Stimulated activated CD4-positive, alpha-beta T cell treated with anti-CD3 and anti-CD28 coated beads, Interleukin-4, amount 100 ng/mL, for 24 hours (primary cell): ENCODE measurements around the gene TRIOBP.

ENCODE experiments used
- DNase-seq: peaks from one replicate; pipeline ENCODE4 v3.0.0-alpha.2; 2020

The TRIOBP gene

DNA sequence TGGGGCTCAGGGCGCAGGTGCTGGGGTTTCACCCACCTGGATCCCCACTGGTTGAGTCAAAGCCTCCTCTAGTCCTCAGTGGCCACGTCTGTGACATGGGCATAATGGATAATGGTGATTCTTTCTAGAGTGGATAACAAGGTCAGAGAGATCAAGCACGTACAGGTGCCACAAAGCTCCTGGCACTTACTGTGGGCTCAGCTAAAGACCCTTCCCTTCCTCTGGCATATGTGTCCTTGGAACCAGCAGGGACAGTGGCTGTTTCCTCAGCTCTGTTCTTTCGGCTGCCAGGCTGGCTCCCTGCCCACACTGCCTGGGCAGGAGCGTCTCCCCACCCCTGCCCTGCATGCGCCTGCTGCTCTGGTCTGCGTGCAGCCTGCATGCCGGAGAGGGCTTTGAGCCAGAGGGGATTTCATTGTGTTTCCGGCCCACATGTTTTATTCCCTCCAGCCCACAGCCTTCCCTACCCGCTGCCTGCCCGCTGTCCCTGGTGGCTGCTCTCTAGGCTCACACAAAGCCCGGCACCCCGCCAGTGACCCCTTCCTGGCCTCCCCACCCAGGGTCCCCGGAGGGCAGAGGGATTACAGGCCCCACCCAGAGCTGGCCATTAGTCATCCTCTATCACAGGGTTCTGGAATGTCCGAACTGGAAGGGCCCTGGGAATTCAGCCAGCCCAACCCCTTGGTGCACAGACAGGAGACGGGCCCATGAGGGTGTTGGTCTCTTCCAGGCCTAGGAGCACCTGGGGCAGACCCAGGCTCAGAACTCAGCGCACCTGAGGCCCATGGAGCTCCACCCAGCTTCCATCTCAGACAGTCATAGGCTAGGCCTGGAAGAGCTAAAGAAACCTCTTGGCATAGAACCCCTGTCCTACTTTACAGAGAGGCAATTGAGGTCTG, 55.6 kb downstream of the TRIOBP start:
- DNase-seq: no peak

DNA sequence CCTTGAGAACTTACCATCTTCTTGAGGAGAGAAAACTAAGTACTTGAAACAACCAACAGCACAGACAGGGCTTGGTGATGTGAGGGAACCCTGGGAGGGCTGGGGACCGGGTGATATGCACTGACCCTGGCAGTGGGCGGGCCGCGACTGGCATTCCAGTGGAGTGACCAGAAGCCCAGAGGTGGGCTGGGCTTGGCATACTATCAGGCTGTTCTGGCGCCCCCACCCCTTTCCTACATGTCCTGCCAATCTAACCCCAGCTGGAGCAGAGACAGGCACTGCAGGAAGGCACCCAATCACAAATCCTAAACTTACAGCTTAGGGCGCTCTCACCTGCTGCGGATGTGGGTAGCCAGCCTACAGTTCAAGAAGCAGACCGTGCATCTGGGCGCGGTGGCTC, 56.9 kb downstream of the TRIOBP start:
- DNase-seq: no peak

DNA sequence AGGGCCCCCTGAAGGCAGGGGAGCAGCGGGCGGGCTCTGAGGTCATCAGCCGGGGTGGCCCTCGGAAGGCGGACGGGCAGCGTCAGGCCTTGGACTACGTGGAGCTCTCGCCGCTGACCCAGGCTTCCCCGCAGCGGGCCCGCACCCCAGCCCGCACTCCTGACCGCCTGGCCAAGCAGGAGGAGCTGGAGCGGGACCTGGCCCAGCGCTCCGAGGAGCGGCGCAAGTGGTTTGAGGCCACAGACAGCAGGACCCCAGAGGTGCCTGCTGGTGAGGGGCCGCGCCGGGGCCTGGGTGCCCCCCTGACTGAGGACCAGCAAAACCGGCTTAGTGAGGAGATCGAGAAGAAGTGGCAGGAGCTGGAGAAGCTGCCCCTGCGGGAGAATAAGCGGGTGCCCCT, 60.8 kb downstream of the TRIOBP start:
- DNase-seq: no peak

DNA sequence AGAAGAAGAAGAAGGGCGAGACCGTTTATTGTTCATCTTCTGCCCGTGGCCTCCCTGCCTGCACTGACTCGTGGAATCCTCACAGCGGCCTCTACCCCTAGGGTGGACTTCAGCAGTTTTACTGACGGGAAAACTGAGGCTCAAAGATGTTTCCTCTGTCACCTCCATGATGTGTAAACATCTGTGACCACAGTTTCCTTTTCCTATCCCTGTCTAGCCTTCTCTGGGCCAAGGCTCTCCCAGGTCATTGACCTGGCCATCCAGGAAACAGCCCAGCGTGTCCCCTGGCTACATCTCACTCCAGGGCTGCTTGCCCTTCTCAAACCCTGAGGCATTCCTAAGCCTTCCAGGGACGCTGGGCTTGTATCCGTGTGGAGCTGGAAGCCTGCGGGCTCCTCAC, 61.8 kb downstream of the TRIOBP start:
- no peak for DNase-seq

DNA sequence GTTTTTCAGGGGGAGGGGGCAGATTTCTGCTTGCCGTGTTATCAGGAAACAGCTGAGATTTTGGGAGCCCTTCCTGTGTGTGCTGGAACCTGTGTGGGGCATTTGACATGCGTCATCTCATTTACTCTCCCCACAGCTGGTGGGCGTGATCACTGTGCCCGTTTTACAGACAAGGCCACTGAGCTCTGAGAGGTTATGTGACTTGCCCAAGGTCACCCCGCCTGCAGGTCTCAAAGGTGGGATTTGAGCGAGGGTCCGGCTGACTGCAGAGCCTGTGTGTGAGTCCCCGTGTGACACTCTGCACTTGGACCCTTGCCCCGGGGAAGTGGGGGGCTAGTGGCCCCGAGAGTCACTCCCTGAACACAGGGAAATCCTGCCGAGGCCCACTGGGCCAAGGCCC, 62.4 kb downstream of the TRIOBP start:
- no peak for DNase-seq

DNA sequence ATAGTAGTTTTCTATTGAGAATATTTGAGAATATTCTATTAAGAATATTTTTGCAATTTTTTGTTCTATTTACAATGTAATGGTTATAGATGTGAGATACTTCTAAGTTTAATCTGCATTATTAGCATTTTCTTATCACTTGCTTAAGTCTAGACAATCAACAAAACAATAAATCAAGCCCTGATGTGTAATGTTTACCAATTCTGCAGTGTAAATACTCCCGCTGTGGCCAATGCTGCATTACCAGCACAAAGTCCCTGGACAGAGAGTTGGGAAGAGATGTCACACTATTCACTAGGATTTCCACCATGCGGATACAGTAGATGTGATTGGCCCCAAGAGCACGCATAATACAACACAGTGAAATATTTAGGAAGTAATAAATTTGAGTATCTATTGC, 63.3 kb downstream of the TRIOBP start:
- DNase-seq: no peak

DNA sequence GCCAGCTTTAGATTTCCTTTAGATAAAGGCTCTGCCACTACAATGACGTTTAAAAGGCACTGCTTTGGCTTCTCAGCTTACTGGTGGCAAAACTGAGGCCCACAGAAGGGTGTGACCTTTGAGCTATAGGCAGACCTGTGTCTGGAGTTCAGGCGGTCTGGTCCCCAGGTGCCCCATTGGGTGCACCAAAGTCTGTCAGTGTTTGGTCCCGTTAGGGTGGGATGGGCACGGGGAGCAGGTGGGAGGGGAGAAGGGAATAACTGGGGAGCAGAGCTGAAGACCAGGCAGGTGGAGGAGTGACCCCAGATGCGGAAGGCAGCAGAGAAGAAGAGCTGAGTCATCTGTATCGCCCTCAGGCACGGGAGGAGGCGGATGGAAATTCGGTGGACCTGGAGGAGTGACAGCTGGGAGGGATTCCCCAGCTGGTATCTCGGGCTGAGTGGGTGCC, 65.6 kb downstream of the TRIOBP start:
- no peak for DNase-seq

DNA sequence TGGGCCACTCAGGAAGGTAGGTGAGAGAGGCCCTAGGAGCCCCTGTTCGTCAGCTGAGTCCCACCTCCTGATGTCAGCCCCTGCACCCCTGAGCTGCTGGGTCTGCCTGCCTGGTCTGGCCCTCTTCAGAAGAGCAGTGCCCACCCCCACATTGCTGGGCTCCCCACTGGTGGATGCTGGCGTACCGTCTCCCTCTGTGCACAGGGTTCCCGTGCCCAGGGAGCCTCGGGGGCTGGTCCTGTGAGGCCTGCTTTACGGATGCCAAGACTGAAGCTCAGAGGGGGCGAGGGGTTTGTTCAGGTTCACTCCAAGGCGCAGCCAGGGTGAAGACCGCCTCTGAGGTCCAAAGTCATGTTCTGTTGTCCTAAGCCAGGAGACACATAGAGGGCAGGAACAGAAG, 66.2 kb downstream of the TRIOBP start:
- no peak for DNase-seq

DNA sequence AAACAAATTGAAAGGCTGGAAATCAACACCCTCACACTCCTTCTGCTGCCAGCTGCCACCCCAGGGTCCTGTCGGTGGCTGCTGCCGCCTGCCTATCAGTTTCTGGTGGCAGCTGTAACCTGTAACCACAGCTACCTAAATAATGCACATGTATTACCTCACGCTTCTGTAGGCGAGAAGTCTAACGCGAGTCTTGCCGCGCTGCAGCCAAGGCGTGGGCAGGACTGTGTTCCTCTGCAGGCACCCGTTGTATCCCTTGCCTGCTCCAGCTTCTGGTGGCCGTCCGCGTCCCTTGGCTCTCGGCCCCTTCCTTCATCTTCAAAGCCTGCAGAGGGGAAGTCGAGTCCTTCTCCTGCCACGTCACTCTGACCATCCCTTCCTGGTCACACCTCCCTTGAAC, 66.8 kb downstream of the TRIOBP start:
- DNase-seq: no peak

DNA sequence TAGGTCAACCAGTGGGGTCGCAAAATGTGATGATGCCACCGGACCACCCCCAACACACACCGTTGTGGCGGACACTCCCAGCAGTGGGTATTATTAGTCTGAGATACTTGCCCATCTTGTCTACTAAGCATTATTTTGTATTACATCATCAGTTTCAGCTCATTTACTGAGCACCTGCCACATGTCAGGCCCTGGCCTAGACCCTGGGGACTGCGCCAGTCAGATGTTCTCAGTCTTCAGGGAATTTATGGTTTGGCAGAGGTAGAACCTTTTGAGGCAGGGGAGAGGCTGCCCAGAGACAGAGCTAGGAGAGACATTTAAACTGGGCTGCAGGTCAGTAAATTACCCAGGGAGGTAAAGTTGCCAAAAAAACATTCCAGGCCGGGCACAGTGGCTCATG, 67.8 kb downstream of the TRIOBP start:
- DNase-seq: no peak

DNA sequence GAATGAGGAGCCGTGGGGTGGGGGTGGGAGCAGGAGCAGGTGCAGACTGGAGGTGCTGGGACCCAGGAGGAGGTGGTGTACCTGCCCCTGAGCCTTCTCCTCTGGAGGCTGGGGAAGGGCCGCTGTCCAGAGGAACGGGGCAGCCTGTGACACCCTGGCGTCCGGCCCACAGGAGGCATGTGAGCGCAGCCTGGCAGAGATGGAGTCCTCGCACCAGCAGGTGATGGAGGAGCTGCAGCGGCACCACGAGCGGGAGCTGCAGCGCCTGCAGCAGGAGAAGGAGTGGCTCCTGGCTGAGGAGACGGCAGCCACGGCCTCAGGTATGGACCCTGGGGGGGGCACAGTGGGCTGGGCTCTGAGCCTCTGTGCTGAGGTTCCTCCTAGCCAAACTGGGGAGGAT, 68.7 kb downstream of the TRIOBP start:
- DNase-seq: no peak

DNA sequence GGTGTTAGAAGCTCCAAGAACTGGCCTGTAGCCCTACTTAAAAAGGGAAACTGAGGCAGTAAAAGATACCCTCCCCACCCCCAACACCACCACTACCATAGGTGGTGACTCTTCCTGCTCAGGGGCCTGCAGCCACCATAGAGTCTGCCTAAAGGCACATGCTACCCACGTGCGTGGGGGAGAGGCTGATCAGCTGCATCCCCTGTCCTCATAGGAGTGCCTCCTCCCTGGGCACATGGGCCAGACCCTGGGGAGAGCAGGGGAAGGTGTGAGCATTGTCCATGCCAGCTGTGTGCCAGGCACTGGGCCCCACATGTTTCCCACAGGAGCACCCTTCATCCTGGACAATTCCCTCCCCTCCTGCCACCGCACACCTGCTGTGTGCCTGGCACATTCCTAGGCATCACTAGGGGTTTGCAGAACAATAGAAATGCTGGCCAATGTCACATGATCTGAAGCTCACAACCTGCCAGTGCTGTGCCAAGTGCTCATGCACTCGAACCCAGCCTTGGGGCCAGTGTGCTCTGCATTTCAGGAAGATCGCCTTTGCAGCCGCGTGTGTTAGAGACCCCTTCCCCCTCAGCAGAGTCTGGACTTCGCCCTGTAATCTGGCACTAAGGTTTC, 69.2 kb downstream of the TRIOBP start:
- DNase-seq: no peak

DNA sequence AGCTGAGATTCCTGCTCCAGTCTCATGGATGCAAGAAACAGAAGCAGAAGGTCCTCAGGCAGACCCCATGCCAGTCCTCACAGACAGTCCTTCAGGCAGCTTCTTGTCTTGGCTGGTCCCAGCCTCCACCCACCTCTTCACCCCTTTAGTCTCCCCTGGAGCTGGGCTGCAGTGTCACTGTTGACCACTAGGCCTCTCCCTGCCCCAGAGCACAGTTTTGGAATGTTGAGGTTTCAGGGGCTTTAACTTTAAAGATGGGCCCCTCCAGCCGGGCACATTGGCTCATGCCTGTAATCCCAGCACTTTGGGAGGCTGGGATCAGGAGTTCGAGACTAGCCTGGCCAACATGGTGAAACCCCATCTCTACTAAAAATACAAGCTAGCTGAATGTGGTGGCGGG, 71.4 kb downstream of the TRIOBP start:
- no peak for DNase-seq

DNA sequence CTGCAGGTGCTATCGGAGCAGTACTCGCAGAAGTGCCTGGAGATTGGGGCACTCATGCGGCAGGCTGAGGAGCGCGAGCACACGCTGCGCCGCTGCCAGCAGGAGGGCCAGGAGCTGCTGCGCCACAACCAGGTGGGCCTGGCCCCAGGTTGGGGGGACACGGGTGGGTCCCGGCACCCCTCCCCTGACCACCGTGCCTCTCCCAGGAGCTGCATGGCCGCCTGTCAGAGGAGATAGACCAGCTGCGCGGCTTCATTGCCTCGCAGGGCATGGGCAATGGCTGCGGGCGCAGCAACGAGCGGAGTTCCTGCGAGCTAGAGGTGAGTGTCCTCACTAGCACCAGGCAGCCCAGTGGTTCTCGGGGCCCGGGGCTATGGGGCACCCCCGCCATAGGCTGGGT, 72.2 kb downstream of the TRIOBP start:
- DNase-seq: no peak

DNA sequence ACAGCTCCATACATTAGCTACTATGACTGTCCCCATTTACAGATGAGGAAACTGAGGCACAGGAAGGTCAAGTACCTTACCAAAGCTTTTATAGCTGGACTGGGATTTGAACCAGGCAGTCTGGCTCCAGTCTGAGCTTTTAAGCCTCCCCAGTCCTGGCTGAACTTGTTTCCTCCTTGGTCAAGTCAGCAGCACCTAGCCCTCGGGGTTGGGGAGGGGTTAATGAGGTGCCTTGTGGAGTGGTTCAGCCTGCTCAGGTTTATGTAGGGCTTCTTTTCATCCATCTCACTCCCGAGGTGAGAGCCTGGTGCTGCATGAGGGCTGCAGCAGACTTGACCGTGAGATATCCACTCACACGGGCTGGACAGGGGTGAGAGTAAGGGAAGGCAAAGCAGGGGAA, 74.2 kb downstream of the TRIOBP start:
- DNase-seq: no peak

DNA sequence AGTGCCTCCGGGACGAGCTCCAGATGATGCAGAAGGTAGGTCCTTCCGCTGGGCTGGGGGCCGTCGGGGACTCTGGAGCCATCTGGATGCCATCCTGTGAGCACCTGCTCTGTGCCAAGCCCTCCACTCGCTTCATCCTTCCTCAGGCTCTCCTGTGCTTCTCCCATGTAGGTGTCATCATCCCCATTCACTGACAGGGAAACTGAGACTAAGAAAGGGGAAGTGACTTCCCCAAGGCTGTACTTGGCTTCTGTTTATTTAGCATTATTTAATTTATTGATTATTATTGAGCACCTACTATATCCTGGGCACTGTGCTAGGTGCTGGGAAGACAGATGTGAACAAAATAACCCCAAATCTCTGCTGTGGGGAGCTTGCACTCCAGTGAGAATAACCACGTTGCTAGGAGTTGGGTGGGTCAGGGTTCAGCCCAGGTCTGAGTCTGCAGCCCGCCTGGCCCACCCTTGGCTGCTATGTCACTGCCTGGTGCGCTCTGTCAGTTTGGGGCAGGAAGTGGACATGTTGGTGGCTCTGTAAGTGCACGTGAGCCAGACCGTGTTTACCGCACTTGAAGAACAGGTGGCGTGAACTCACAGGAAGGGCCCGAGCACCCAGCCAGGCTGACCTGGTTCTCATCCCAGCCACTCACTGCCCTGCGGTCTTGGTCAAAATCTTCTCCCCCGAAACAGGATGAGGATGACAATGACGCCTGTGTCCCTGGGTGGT, 75.0 kb downstream of the TRIOBP start:
- DNase-seq: no peak

DNA sequence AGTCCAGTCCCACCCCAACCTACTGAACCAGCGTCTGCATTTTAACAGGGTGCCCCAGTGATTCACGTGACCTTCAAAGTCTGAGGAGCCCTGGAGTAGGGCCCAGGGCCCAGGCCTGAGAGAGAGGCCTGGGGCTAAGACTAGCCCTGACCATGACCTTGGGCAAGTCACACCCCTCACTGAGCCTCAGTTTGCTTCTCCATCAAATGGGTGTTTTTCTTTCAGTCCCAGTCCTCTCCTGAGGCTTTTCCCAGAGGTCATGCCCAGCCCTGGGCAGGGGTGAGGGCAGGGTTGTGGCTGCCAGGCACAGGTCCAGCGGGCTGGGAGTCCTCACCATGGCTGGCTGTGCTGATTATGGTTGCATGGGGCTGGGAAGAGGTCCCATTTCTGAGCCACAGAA, 77.9 kb downstream of the TRIOBP start:
- no peak for DNase-seq

DNA sequence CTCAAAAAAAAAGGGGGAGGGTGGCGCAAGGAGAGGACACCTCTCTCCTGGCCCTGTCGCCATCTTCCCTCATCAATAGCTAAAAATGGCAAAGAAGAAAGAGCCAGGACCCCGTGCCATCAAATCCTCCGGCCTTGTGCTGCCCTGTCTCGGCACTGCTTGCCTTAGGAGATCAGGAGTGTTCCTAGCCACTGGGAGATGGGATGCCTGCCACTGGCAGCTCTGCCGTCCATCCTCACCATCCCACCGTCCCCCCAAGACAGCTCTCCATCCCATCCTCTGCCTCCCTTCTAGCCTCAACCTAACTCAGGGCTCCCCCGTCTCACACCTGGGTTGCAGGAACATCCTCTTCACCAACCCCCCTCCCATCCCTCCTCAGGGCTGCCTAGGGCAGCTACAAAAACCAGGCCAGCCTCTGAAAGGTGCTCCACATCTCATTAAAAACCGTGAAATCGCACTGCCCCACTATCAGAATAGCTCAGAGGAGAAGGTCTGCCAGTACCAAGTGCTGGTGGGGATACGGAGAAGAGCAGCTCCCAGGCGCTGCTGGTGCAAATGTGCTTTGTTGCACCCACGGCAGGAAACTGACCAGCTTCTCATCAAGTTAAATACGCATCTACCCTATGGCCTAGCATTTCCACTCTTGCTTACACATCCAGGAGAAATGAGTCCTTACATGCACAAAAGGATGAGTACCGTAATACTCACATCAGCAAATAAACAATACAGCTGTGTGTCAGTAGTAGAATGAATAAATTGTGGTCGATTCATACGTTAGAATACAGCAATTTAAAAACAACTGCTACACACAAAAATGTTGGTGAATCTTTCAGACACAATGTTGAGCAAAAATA, 79.2 kb downstream of the TRIOBP start:
- DNase-seq: no peak

DNA sequence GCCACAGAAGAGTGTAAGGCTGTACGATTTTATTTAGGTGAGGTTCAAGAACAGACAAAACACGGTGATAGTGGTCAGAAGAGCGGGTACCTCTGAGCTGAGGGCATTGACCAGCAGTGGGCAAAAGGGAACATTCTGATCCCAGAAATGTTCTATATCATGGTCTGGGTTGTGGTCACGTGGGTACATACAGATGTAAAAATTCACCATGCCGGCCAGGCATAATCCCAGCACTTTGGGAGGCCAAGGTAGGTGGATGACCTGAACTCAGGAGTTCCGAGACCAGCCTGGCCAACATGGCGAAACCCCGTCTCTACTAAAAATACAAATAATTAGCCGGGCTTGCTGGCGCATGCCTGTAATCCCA, 79.8 kb downstream of the TRIOBP start:
- no peak for DNase-seq

DNA sequence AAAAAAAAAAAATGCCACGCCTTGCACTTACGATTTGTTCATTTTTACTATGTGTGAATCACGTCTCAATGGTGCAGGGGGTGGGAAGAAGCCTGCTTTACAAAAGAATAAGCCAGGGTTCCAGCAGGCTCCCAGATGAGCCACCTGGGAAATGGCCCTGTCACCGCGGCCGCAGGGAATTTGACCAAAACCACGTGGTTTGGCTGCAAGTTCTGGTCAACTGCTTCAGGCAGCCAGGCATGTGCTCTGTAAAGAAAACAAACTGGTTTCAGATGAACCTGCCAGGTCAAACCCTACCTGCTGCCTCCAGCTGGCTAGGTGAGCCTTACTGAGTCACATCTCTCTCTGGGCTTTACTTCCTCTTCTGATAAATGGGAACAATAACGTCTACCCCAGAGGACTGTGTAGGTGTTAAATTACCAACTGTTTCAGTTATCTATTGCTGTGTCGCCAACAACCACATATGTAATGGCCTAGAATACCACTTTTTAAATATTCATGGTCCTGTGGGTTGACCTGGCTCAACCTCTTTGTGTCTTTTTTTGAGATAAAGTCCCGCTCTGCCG, 80.4 kb downstream of the TRIOBP start:
- DNase-seq: no peak

DNA sequence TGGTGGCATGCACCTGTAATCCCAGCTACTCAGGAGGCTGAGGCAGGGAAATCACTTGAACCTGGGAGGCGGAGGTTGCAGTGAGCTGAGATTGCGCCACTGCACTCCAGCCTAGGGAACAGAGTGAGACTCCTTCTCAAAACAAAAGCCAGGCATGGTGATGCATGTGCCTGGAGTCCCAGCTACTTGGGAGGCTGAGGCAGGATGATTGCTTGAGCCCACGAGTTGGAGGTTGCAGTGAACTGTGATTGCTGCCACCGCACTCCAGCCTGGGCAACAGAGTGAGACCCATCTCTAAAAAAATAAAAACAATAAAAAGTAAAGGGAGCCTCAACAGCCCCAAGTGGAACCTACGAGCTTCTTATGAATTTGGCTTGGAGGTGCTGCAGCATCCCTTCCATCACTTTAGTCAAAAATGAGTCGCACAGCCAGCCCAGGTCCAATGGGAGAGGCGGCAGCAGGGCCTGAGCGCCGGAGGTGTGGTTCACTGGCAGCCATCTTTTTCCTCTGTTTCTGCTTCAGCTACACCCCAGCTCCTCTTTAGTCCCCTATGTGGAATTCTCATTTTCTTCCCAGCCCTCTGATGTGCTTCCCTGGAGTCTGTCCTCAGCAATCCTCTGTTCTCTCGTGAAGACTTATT, 81.6 kb downstream of the TRIOBP start:
- no peak for DNase-seq

DNA sequence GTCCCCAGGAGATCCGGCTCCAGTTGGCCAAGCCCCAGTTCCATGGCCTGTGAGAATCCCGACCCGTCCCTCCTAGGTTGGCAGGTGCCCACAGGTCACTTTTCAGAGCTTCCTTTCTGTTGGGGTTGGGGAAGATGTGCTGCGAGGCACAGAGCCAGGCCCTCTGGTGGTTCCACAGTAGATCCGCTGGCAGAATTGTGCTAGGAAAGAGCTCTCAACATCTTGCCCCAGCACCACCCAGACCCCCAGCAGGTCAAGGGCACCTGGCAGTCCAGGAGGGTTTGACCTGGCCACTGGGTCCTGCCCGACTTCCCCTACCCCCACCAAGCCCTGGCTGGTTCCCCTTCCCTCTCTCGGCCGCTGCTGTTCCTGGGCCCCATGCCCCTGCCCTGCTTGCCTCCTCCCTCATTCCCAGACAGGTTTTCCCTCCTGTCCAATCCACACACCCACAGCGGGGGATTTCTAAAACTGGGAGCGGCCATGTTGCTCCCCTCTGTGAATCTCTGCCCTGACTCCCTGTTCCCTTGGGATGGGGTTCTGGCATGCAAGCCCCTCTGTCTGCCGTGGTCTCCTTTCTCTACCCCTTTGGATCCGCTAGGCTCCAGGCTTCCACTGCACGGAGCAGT, 84.7 kb downstream of the TRIOBP start:
- DNase-seq: no peak
